Body of pancreas (tissue), 4 donors: Measurements from ENCODE around the gene SUMO2. TPM values are rescaled to one million over a fixed set of nuclear protein-coding genes. Genes with fewer than 3 reads are reported as not detected.
A peak's percentile ranks its signal among the peaks of the same experiment; 100 is the strongest.
"Not testable (repeated sequence)": the region's sequence is repeated elsewhere in the genome, so short reads cannot be mapped to it uniquely, and the experiment has no call there.

Source experiments
- ATAC-seq: fragments of 150-250 bp; one replicate; pipeline ENCODE4 v1.9.1; 2016
- DNase-seq, 4 donors: peaks; one replicate each; pipeline ENCODE4 v3.0.0-alpha.2; 2019
- H3K27ac ChIP-seq, 4 donors: fragments of 200-600 bp; sonication (generic); 1 replicate in 3 of 4; 2 replicates in 1 of 4; pipeline versions ENCODE4 v1.5.1 to v1.6.1; 2016 to 2019; ENCODE audit warnings: mild to moderate bottlenecking in 1 of 4, mixed read lengths in 1 of 4, moderate library complexity in 1 of 4
- H3K27me3 ChIP-seq, 2 donors: fragments of 200-600 bp; sonication (generic); one replicate each; pipeline ENCODE4 v1.6.0; 2016; ENCODE audit warnings: mild to moderate bottlenecking in 1 of 2
- H3K36me3 ChIP-seq, 2 donors: fragments of 200-600 bp; sonication (generic); replicated peaks in 1 of 2; 2 replicates each; pipeline ENCODE4 v1.5.1; 2016; ENCODE audit warnings: low read depth in 2 of 2; ENCODE audit not compliant: insufficient read depth in 1 of 2
- H3K4me1 ChIP-seq: fragments of 200-600 bp; sonication (generic); one replicate; pipeline ENCODE4 v1.6.0; 2016
- H3K4me3 ChIP-seq, 2 donors: fragments of 200-600 bp; sonication (generic); 1 replicate in 1 of 2; 2 replicates in 1 of 2; pipeline ENCODE4 v1.5.1; 2016 to 2019
- H3K9me3 ChIP-seq, 3 donors: fragments of 200-600 bp; sonication (generic); 1 replicate in 2 of 3; 2 replicates in 1 of 3; pipeline ENCODE4 v1.5.1; 2016
- CTCF ChIP-seq, 7 experiments: fragments of 450-650 bp in 4 of 7; fragments of 200-600 bp in 3 of 7; sonication (generic) in 3 of 7; IDR thresholded peaks; one replicate each; pipeline ENCODE4 v1.5.1; 2016 to 2019; ENCODE audit warnings: antibody characterized with exemption in 7 of 7
- POLR2A ChIP-seq, 3 donors: fragments of 450-650 bp; IDR thresholded peaks; one replicate each; pipeline ENCODE4 v1.6.1; 2016; ENCODE audit warnings: antibody characterized with exemption in 3 of 3, mild to moderate bottlenecking in 2 of 3
- WGBS, 2 donors: methylation state at CpG; one replicate each; pipeline ENCODE4 v1.1.5; 2017; 5-methylcytosine and 5-hydroxymethylcytosine counted together
- intact Hi-C: fragments of 100-400 bp; cut with DNase I; formaldehyde crosslinking; loops from one replicate; pipeline ENCODE4 v1.15.1; 2023
- total RNA-seq, 2 donors: library from RNA; depleted of rRNA; stranded (reverse); fragments of >200 nt; gene quantifications; one replicate each; pipeline ENCODE4 v1.1.0, GENCODE V29; 2016

The SUMO2 gene
- total RNA-seq, 2 donors from 2014 or later, result 25.1 to 25.2 TPM

GRCh38 chr17:75133001-75133400 lies 49.8 kb downstream of the SUMO2 start:
- no peak for DNase-seq
- no peak overlapping the region for H3K27ac ChIP-seq
- WGBS, 2 donors, result 89 to 98% methylated on average over 2 to 3 of the region's 3 CpGs
- H3K36me3 ChIP-seq, result no peaks in the 10 kb centered on the region
- no peaks in the 10 kb centered on the region for H3K27me3 ChIP-seq
- peaks cover 18% of the 10 kb centered on the region for H3K4me1 ChIP-seq
- ATAC-seq, result no peak
- TF ChIP-seq CTCF (IDR thresholded peaks at IDR 0.05) (no peak), POLR2A (IDR thresholded peaks at IDR 0.05) (no peak)
- intact Hi-C loops, result no loop called here
- no peak overlapping the region for H3K4me3 ChIP-seq
- no peaks in the 10 kb centered on the region for H3K9me3 ChIP-seq

GRCh38 chr17:75132018-75133000 lies 50.5 kb downstream of the SUMO2 start:
- DNase-seq, ATAC-seq, H3K9me3 ChIP-seq, H3K27me3 ChIP-seq, intact Hi-C loops, H3K36me3 ChIP-seq: not testable (repeated sequence)
- peak overlapping the region; percentile 48 to 89 (median 87) for H3K27ac ChIP-seq
- peak overlapping the region; percentile 76 to 92 for H3K4me3 ChIP-seq
- 77 to 83% methylated on average over 40 of the region's 40 CpGs for WGBS, 2 donors
- peaks cover 18% of the 10 kb centered on the region for H3K4me1 ChIP-seq

DNA sequence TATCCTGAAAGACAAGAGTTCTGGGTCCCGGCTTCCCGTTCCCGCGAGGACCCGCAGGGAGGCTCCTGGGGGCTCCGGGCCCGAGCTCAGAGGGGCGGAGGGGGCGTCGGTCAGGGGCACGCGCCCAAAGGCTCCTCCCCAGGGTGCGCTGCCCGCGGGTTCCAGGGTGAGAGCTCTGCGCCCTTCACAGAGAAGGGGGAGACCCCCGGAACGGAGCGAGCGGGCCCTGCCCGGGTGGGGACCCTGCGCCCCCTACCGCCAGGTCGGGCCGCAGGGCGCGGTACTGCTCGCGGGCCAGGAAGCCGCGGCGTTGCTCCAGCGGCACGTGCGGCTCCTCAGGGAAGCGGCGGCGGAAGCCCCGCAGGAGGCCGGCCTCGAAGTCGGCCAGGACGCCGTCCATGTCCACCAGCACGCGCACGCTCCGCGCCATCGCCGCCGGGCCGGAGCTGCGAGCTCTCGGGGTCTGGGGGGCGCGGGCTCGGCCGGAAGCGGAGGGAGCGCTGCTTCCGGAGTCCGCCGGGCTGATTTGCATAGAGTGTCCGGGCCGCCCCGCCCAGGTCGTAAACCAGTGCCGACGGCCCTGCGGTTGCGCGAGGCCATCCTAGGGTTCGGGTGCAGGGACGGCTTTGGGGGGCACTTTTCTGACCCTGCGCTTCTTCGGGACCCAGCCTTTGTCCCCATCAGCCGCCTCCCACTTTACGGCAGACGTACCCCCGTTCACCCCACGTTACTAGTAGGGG lies 51.3 kb downstream of the SUMO2 start, which contains the start of gene NT5C:
Gene NT5C, minus strand, starts transcription at position 465 of the 740 bp plus-strand sequence. Its CDS starts 35 bp downstream, at position 430.
- Histone ChIP-seq H3K9me3 (no peaks in the 10 kb centered on the region), H3K27me3 (no peaks in the 10 kb centered on the region), H3K27ac (peak within 1 kb of the TSS; percentile 48 to 89 (median 87)), H3K4me3 (peak within 1 kb of the TSS; percentile 76 to 92), H3K36me3 (no peaks in the 10 kb centered on the region), H3K4me1 (peaks cover 18% of the 10 kb centered on the region)
- DNase-seq, result peak; percentile 76 to 85 (median 82)
- TF ChIP-seq POLR2A (IDR thresholded peaks at IDR 0.05), result peak; percentile 33 to 59 (median 56)
- peak; percentile 37 to 86 (median 55) for TF ChIP-seq CTCF (IDR thresholded peaks at IDR 0.05)
- ATAC-seq, result peak; percentile 89
- intact Hi-C loops, result no loop called here
- WGBS, 2 donors, result 1 to 3% methylated on average over 7 to 70 of the region's 82 CpGs

- TF ChIP-seq POLR2A (IDR thresholded peaks at IDR 0.05), result no peak
- TF ChIP-seq CTCF (IDR thresholded peaks at IDR 0.05), result peak in 6 of 7 experiments; percentile 28 to 49 (median 46)
- ATAC-seq (peak; percentile 57), DNase-seq (peak; percentile 44 to 52 (median 48))
- H3K9me3 ChIP-seq, result no peaks in the 10 kb centered on the region
- peak overlapping the region; percentile 48 to 89 (median 87) for H3K27ac ChIP-seq
- H3K27me3 ChIP-seq, result no peaks in the 10 kb centered on the region
- H3K4me1 ChIP-seq, result peaks cover 18% of the 10 kb centered on the region
- peak overlapping the region; percentile 76 to 92 for H3K4me3 ChIP-seq
- 7 to 10% methylated on average over 6 to 29 of the region's 29 CpGs for WGBS, 2 donors
- intact Hi-C loops, result no loop called here
- H3K36me3 ChIP-seq, result no peaks in the 10 kb centered on the region
Observed at GRCh38 chr17:75130632-75131277, 52.0 kb downstream of the SUMO2 start.
